GM06990 (cell line): ENCODE data around the gene TAMALIN.

Source experiments
- DNase-seq: peaks from one replicate; pipeline ENCODE4 v3.0.0-alpha.2; 2011; ENCODE audit not compliant: insufficient read length; ENCODE audit errors: extremely low read depth
- H3K27me3 ChIP-seq: replicated peaks from 2 replicates; pipeline ENCODE4 v1.6.0; 2011; ENCODE audit warnings: low read length; ENCODE audit not compliant: control insufficient read depth, insufficient read depth
- H3K36me3 ChIP-seq: 2 replicates; pipeline ENCODE4 v1.5.1; 2011; ENCODE audit warnings: low read length; ENCODE audit not compliant: control insufficient read depth, insufficient read depth
- H3K4me3 ChIP-seq: replicated peaks from 2 replicates; pipeline ENCODE4 v1.5.1; 2011; ENCODE audit warnings: low read depth, mild to moderate bottlenecking, control low read depth, low read length
- CTCF ChIP-seq: IDR thresholded peaks from 2 replicates; pipeline ENCODE4 v1.5.1; 2011; ENCODE audit warnings: low read length, control low read depth, mild to moderate bottlenecking, inconsistent platforms; ENCODE audit not compliant: insufficient read depth, poor library complexity, severe bottlenecking

The TAMALIN gene

DNA sequence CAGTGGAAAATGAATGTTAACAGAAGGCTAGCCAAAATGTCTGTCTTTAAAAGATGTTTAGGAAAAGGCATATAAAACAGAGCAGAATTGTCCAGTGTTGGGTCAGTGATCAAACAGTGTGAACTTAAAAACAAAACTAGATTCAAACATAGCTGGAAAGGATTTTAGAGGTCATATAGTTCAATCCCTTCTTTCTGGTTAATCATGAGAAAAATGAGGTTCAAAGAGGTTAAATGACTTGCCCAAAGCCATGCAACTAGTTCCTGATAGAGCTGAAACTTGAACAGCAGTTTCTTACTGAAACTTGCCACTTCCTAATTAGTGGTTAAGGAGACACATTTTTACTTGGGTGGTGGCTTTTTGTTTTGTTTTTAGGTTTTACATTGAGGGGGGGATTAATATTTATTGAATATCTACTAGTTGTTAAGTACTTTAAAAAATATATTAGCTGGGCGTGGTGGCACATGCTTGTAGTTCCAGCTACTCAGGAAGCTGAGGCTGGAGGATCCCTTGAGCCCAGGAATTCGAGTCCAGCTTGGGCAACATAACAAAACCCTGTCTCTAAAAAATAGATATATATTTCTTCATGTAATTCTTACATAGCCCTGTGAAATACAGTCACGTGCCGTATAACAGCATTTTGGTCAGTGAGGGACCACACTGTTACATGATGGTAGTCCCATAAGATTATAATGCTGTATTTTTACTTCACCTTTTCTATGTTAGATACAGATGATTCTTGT is 34.9 kb upstream of the TAMALIN start:
- Histone ChIP-seq H3K4me3 (no peak overlapping the region; the same call in 1 of the 2 replicates), H3K27me3 (no peaks in the 10 kb centered on the region), H3K36me3 (no peaks in the 10 kb centered on the region)
- no peak for DNase-seq
- TF ChIP-seq CTCF, result no peak

DNA sequence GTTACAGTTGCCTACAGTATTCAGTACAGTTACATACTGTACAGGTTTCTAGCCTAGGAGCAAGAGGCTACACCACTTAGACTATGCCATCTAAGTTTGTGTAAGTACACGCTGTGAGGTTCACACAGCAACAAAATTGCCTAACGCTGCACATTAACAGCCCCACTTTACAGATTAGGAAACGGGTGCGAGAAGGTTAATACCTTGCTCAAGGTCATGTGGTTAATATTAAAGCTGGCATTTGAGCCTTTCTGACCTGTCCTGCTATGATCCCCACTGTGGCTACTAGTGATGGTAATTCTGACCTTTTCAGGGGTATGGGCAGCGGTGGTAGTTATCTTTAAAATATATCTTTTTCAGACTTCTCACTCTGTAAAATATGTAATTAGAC is 34.3 kb upstream of the TAMALIN start:
- H3K4me3 ChIP-seq, result no peak overlapping the region
- H3K27me3 ChIP-seq, result no peaks in the 10 kb centered on the region
- no peak for DNase-seq
- TF ChIP-seq CTCF, result no peak
- no peaks in the 10 kb centered on the region for H3K36me3 ChIP-seq

DNA sequence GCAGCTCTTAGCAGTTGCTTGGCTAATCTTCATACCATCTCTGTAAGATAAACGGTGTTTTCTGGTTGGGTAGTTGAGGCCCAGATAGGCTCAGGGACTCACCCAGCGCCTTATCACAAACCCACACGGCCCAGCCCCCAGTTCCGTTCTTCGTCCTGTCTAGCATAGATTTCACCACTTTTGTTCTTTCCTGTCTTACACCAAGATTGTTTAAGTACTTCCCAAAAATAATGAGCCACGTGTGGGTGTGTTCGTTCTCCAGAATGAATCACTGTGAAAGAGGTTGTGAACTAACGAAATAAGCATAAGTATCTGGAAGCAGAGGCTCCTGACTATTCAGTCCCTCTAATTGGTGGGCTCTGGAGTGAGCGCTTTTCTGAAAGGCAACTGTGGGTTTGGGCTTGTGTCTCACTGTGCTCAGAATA is 33.9 kb upstream of the TAMALIN start:
- H3K36me3 ChIP-seq, result no peaks in the 10 kb centered on the region
- no peak for TF ChIP-seq CTCF
- H3K27me3 ChIP-seq, result no peaks in the 10 kb centered on the region; the same call in 1 of the 2 replicates
- no peak for DNase-seq
- H3K4me3 ChIP-seq, result no peak overlapping the region

DNA sequence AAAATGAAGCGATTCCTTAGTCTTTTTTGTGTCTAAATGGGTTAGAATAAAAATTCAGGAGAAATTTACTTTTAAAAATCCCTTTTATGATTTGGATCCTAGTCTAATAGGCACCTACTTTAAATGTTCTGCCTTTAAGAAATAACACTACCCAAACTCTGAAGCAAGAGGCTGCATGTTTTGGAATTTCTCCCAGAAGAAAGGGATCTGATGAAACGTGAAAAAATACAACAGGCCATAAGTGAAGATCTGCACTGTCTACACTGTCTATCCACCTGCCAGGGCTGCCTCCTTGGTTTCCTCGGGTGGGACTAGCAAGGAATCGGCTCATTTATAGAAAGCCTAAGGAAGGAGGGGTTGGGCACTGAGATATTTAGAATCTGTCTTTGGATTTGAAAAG is 33.2 kb upstream of the TAMALIN start:
- TF ChIP-seq CTCF, result no peak
- Histone ChIP-seq H3K27me3 (no peaks in the 10 kb centered on the region; the same call in 1 of the 2 replicates), H3K36me3 (no peaks in the 10 kb centered on the region), H3K4me3 (no peak overlapping the region)
- no peak for DNase-seq

DNA sequence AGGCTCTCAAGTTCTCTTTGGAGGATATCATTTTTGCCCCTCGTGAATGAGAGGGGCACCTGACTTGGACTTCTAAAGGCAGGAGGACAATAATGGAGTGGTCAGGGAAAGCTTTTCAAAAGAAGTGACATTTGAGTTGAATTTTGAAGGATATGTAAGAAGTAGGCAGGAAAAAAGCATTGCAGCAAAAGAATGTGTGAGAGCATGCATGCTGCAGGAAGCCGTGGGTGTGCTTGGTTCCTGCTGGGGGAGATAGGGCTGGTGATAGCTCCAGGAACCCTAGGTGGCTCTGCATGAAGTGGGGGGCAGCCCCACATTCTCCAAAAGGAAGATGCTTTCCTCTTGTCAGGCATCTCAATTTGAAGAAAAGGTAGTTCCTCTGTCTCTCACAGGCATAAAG is 32.1 kb upstream of the TAMALIN start:
- no peak for DNase-seq
- Histone ChIP-seq H3K27me3 (no peaks in the 10 kb centered on the region; the same call in 1 of the 2 replicates), H3K4me3 (no peak overlapping the region), H3K36me3 (no peaks in the 10 kb centered on the region)
- TF ChIP-seq CTCF, result no peak
